Thoracic aorta (tissue), 2 donors: ENCODE results near the gene IL27RA. TPM values are rescaled to one million over a fixed set of nuclear protein-coding genes. Genes with fewer than 3 reads are reported as not detected.
"Not testable (repeated sequence)": the region's sequence is repeated elsewhere in the genome, so short reads cannot be mapped to it uniquely, and the experiment has no call there.

Experiments used
- ATAC-seq: fragments of 150-250 bp; one replicate; pipeline ENCODE4 v1.8.0; 2017; ENCODE audit warnings: low read depth; ENCODE audit not compliant: insufficient number of reproducible peaks, low FRiP score
- DNase-seq: peaks from one replicate; pipeline ENCODE4 v3.0.0-alpha.2; 2020; ENCODE audit warnings: low spot score
- H3K27ac ChIP-seq, 2 donors: fragments of 200-600 bp; sonication (generic); 1 replicate in 1 of 2; 2 replicates in 1 of 2; pipeline ENCODE4 v1.5.1; 2016; ENCODE audit warnings: mild to moderate bottlenecking in 2 of 2, moderate library complexity in 2 of 2
- H3K27me3 ChIP-seq: fragments of 200-600 bp; sonication (generic); replicated peaks from 2 replicates; pipeline ENCODE4 v1.6.0; 2016; ENCODE audit warnings: mild to moderate bottlenecking; ENCODE audit not compliant: insufficient read depth
- H3K36me3 ChIP-seq: fragments of 200-600 bp; sonication (generic); one replicate; pipeline ENCODE4 v1.5.1; 2016
- H3K4me1 ChIP-seq, 2 donors: fragments of 200-600 bp; sonication (generic); 1 replicate in 1 of 2; 2 replicates in 1 of 2; pipeline versions ENCODE4 v1.5.1 to v1.6.0; 2016; ENCODE audit warnings: low read depth in 2 of 2, mild to moderate bottlenecking in 1 of 2; ENCODE audit not compliant: control insufficient read depth in 1 of 2
- H3K4me3 ChIP-seq: fragments of 200-600 bp; sonication (generic); 2 replicates; pipeline ENCODE4 v1.5.1; 2016; ENCODE audit warnings: mild to moderate bottlenecking
- H3K9me3 ChIP-seq: fragments of 200-600 bp; sonication (generic); 2 replicates; pipeline ENCODE4 v1.5.1; 2016
- CTCF ChIP-seq: fragments of 200-600 bp; sonication (generic); IDR thresholded peaks from one replicate; pipeline ENCODE4 v1.5.1; 2019; ENCODE audit warnings: antibody characterized with exemption
- total RNA-seq, 2 donors: library from RNA; depleted of rRNA; stranded (reverse); fragments of >200 nt; gene quantifications; one replicate each; pipeline versions ENCODE4 v1.1.0 to v1.2.3, GENCODE V29; 2016

The IL27RA gene
- total RNA-seq, 2 donors from 2014 or later = 1.1 to 5.3 TPM

GRCh38 chr19:14023404-14024235 is 7.9 kb upstream of the IL27RA start:
- Histone ChIP-seq H3K9me3 (no peaks in the 10 kb centered on the region), H3K27ac (peak overlapping the region in 1 of 2 donors; percentile 10), H3K4me1 (peaks cover 3 to 4% of the 10 kb centered on the region in 2 donors), H3K27me3 (no peaks in the 10 kb centered on the region), H3K4me3 (no peak overlapping the region), H3K36me3 (no peaks in the 10 kb centered on the region)
- peak; percentile 45 for TF ChIP-seq CTCF
- no peak for ATAC-seq
- no peak for DNase-seq

DNA sequence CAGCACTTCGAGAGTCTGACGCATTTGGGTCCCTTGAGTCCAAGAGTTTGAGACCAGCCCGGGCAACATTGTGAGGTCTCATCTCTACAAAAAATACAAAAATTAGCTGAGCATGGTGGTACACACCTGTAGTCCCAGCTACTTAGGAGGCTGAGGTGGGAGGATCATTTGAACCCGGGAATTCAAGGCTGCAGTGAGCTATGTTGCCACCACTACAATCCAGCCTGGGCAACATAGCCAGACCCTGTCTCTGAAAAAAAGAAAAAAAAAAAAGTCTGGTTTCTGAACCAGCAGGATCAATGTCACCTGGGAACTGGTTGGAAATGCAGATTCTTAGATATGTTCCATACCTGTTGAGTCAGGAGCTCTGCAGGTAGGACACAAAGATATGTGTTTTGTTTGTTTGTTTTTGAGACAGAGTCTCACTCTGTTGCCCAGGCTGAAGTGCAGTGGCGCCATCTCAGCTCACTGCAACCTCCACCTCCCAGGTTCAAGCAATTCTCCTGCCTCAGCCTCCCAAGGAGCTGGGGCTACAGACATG is 4.8 kb upstream of the IL27RA start:
- H3K9me3 ChIP-seq, DNase-seq, H3K36me3 ChIP-seq, H3K4me3 ChIP-seq, H3K4me1 ChIP-seq, H3K27me3 ChIP-seq, H3K27ac ChIP-seq, ATAC-seq: not testable (repeated sequence)

- H3K4me3 ChIP-seq = no peak within 1 kb of the TSS
- H3K27ac ChIP-seq = no peak within 1 kb of the TSS
- no peak for TF ChIP-seq CTCF
- no peaks in the 10 kb centered on the region for H3K27me3 ChIP-seq
- H3K36me3 ChIP-seq = no peaks in the 10 kb centered on the region
- DNase-seq (no peak), ATAC-seq (no peak)
- H3K4me1 ChIP-seq = peaks cover 10 to 17% of the 10 kb centered on the region in 2 donors
- H3K9me3 ChIP-seq = no peaks in the 10 kb centered on the region
Observed at GRCh38 chr19:14027856-14028450, 3.6 kb upstream of the IL27RA start, which contains the start of gene RLN3. TSS of gene RLN3 (plus strand) at chr19:14028148. CDS start at chr19:14028205, 57 bp downstream.

GRCh38 chr19:14028901-14029300 is 2.7 kb upstream of the IL27RA start:
- no peak overlapping the region for H3K27ac ChIP-seq
- no peak for DNase-seq
- H3K4me1 ChIP-seq = peaks cover 8 to 13% of the 10 kb centered on the region in 2 donors
- no peaks in the 10 kb centered on the region for H3K9me3 ChIP-seq
- H3K36me3 ChIP-seq = no peaks in the 10 kb centered on the region
- ATAC-seq = no peak
- no peaks in the 10 kb centered on the region for H3K27me3 ChIP-seq
- TF ChIP-seq CTCF = no peak
- no peak overlapping the region for H3K4me3 ChIP-seq

GRCh38 chr19:14030997-14031718 is 404 bp upstream of the IL27RA start:
- Histone ChIP-seq H3K27me3 (no peaks in the 10 kb centered on the region), H3K4me3 (peak overlapping the region; percentile 76), H3K9me3 (no peaks in the 10 kb centered on the region), H3K36me3 (no peaks in the 10 kb centered on the region), H3K4me1 (peaks cover 8 to 13% of the 10 kb centered on the region in 2 donors), H3K27ac (no peak overlapping the region)
- DNase-seq = no peak
- ATAC-seq = no peak
- TF ChIP-seq CTCF = no peak
